ENCODE results near the gene SDF4. TPM values are rescaled to one million over a fixed set of nuclear protein-coding genes. Genes with fewer than 3 reads are reported as not detected.

SDF4 gene
- total and polyA plus RNA-seq, 2 of the 8 experiments (the other 6 are each of a cell fraction or from before 2014, with no cell fraction given) = 45.5 to 75.6 TPM

DNA sequence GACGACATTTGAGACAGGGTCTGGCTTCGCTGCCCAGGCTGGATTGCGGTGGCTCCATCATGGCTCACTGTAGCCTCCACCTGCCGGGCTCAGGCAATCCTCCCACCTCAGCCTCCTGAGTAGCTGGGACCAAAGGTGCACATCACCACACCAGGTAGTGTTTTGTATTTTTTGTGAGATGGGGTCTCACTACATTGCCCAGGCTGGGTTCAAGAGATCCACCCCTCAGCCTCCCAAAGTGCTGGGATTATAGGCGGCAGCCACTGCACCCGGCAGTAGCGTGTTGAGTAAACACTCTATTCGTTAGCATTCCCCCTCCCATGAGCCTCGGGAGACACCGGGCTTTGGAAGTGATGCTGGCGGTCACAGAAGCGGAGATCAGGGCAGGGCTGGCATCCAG is 21.5 kb upstream of the SDF4 start:
- no peaks in the 10 kb centered on the region for H3K79me2 ChIP-seq (ENCODE audit: control insufficient read depth in 1 of 2, insufficient read depth in 2 of 2, low read length in 2 of 2)
- no peak overlapping the region for H2AK5ac ChIP-seq (ENCODE audit: low read depth, low read length)
- no peak overlapping the region for H2BK12ac ChIP-seq (ENCODE audit: low read depth, low read length)
- DNase-seq (ENCODE audit: low read depth in 1 of 2, low spot score in 2 of 2) (no peak), FAIRE-seq (no peak)
- no peak overlapping the region for H3K9ac ChIP-seq (replicated peaks in 1 of 4; ENCODE audit: extremely low read depth in 1 of 4, low read depth in 3 of 4, low read length in 3 of 4)
- H3K27ac ChIP-seq (ENCODE audit: low read depth, low read length) = no peak overlapping the region
- no peak overlapping the region for H3K56ac ChIP-seq (replicated peaks; ENCODE audit: insufficient read length, low read depth, low read length)
- peaks cover 0 to 27% (median 13%) of the 10 kb centered on the region in 4 experiments; a peak in 6 of 8 replicates for H3K36me3 ChIP-seq (ENCODE audit: control insufficient read depth in 2 of 4, insufficient read depth in 4 of 4, low read length in 3 of 4)
- no peak overlapping the region for H3K18ac ChIP-seq (ENCODE audit: extremely low read depth, low read length)
- H4K5ac ChIP-seq (ENCODE audit: insufficient read length, low read depth, low read length) = no peak overlapping the region
- ChIA-PET POLR2A (ENCODE audit: partially characterized antibody) (no interaction called here), CTCF (ENCODE audit: partially characterized antibody) (interaction anchor here (0.8 to 1.9 kb wide), 4 partner anchors 10 to 38 kb away, joined by 3 to 10 read pairs (median 3); no protein-coding TSS in a partner anchor)
- H2BK5ac ChIP-seq (ENCODE audit: low read depth, low read length) = no peak overlapping the region
- H3K14ac ChIP-seq (ENCODE audit: insufficient read length) = no peak overlapping the region
- peaks cover 0 to 11% of the 10 kb centered on the region in 2 experiments for H4K20me1 ChIP-seq (replicated peaks in 1 of 2; ENCODE audit: control insufficient read depth in 1 of 2, insufficient read depth in 2 of 2, low read length in 2 of 2)
- H2BK120ac ChIP-seq (replicated peaks; ENCODE audit: low read depth, low read length) = no peak overlapping the region
- peaks cover 0 to 10% (median 4%) of the 10 kb centered on the region in 4 experiments; a peak in 6 of 7 replicates for H3K4me1 ChIP-seq (replicated peaks in 1 of 4; ENCODE audit: control insufficient read depth in 3 of 4, insufficient read depth in 4 of 4, low read length in 3 of 4)
- no peak overlapping the region for H4K91ac ChIP-seq (replicated peaks; ENCODE audit: insufficient read length, low read length)
- H3K23me2 ChIP-seq (ENCODE audit: low read depth, low read length) = no peaks in the 10 kb centered on the region
- H3K23ac ChIP-seq (ENCODE audit: insufficient read length) = no peak overlapping the region
- H3K4me2 ChIP-seq (ENCODE audit: insufficient read depth in 1 of 2, low read depth in 2 of 2, low read length in 2 of 2) = no peak overlapping the region
- no peaks in the 10 kb centered on the region for H3K27me3 ChIP-seq (replicated peaks in 1 of 4; ENCODE audit: control insufficient read depth in 3 of 4, extremely low read depth in 1 of 4, insufficient read depth in 3 of 4, low read length in 3 of 4)
- no peak overlapping the region for H3K4ac ChIP-seq (replicated peaks; ENCODE audit: insufficient read length, low read depth, low read length)
- peaks cover under 1% of the 10 kb centered on the region; the same call in 1 of the 2 replicates for H3K79me1 ChIP-seq (ENCODE audit: low read depth, low read length)
- 91% methylated on average over 12 of the region's 12 CpGs; no CpG with 5 or more reads in 1 of the 2 experiments for WGBS, 2 experiments (ENCODE audit: extremely low coverage in 1 of 2, insufficient coverage in 1 of 2, insufficient read length in 1 of 2, insufficient replicate concordance in 2 of 2, low coverage in 1 of 2, low lambda C conversion rate in 2 of 2, missing lambda C conversion rate in 1 of 2)
- no peak overlapping the region for H2BK15ac ChIP-seq (ENCODE audit: low read length)
- TF ChIP-seq, protein P1, sequence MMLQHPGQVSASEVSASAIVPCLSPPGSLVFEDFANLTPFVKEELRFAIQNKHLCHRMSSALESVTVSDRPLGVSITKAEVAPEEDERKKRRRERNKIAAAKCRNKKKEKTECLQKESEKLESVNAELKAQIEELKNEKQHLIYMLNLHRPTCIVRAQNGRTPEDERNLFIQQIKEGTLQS (IDR thresholded peaks at IDR 0.05; ENCODE audit: insufficient read depth, low read depth, low read length) = no peak
- peak; percentile 52; the same call in 1 of the 2 replicates for TF ChIP-seq KDM1A (IDR thresholded peaks at IDR 0.05; ENCODE audit: borderline replicate concordance, low read length)
- no peak overlapping the region for H2BK20ac ChIP-seq (ENCODE audit: low read length)
- H2AFZ ChIP-seq (ENCODE audit: low read length) = no peak overlapping the region
- H4K8ac ChIP-seq (ENCODE audit: extremely low read depth, insufficient read depth, low read length) = no peak overlapping the region
- no peaks in the 10 kb centered on the region for H3K9me3 ChIP-seq (ENCODE audit: insufficient read depth in 2 of 2, low read depth in 1 of 2, low read length in 1 of 2)
- no peak overlapping the region for H3K4me3 ChIP-seq (ENCODE audit: extremely low read depth in 1 of 4, insufficient read depth in 2 of 4, low read depth in 3 of 4, low read length in 4 of 4)

All from H1 (cell line).